Bronchial epithelial cell (primary cell): ENCODE results near the gene RAPGEF1. TPM values are rescaled to one million over a fixed set of nuclear protein-coding genes. Genes with fewer than 3 reads are reported as not detected.

Experiments
- DNase-seq: peaks from one replicate; pipeline ENCODE4 v3.0.0-alpha.2; 2010; ENCODE audit warnings: low read depth
- FAIRE-seq: peaks from 2 replicates; lab custom pipeline; 2011; peaks lifted over from hg19 to GRCh38; lab: Jason Lieb, UNC
- H3K27me3 ChIP-seq: 2 replicates; pipeline ENCODE4 v1.5.1; 2011; ENCODE audit warnings: low read length; ENCODE audit not compliant: control insufficient read depth, insufficient read depth
- H3K36me3 ChIP-seq: 2 replicates; pipeline ENCODE4 v1.5.1; 2011; ENCODE audit warnings: low read length; ENCODE audit not compliant: control insufficient read depth, insufficient read depth
- H3K4me3 ChIP-seq: 2 replicates; pipeline ENCODE4 v1.5.1; 2011; ENCODE audit warnings: mild to moderate bottlenecking, low read depth, low read length, control low read depth
- total RNA-seq: library from RNA; depleted of rRNA; stranded (reverse); fragments of >200 nt; gene quantifications from 2 replicates; pipeline ENCODE4 v1.2.1, GENCODE V29; 2014
- TF ChIP-seq, protein P1 (sequence below): IDR thresholded peaks from 2 replicates; pipeline ENCODE4 v1.5.1; 2011; ENCODE audit warnings: mild to moderate bottlenecking, moderate library complexity, low read length, control low read depth, inconsistent platforms; ENCODE audit not compliant: insufficient read depth, severe bottlenecking

The RAPGEF1 gene
- total RNA-seq, 1 donor from 2014 or later, result 19.2 TPM

- H3K36me3 ChIP-seq, result no peaks in the 10 kb centered on the region
- H3K4me3 ChIP-seq, result no peak overlapping the region
- TF ChIP-seq, protein P1, sequence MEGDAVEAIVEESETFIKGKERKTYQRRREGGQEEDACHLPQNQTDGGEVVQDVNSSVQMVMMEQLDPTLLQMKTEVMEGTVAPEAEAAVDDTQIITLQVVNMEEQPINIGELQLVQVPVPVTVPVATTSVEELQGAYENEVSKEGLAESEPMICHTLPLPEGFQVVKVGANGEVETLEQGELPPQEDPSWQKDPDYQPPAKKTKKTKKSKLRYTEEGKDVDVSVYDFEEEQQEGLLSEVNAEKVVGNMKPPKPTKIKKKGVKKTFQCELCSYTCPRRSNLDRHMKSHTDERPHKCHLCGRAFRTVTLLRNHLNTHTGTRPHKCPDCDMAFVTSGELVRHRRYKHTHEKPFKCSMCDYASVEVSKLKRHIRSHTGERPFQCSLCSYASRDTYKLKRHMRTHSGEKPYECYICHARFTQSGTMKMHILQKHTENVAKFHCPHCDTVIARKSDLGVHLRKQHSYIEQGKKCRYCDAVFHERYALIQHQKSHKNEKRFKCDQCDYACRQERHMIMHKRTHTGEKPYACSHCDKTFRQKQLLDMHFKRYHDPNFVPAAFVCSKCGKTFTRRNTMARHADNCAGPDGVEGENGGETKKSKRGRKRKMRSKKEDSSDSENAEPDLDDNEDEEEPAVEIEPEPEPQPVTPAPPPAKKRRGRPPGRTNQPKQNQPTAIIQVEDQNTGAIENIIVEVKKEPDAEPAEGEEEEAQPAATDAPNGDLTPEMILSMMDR, result no peak
- FAIRE-seq (no peak), DNase-seq (no peak)
- H3K27me3 ChIP-seq, result no peaks in the 10 kb centered on the region
Measured at GRCh38 chr9:131703697-131704096, 36.2 kb downstream of the RAPGEF1 start.

DNA sequence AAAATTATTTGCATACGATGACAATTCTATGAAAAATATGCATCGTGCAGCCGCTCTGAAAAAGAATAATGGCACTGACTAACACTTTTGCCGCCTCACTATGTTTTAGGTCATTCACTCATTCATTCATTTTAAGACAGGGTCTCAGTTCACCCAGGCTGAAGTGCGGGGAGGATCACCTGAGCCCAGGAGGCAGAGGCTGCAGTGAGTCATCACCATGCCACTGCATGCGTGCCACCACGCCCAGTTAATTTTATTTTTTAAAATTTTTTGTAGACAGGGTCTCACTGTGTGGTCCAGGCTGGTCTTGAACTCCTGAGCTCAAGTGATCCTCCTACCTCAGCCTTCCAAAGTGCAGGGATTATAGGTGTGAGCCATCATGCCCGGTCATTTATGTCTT is 37.0 kb downstream of the RAPGEF1 start:
- TF ChIP-seq, protein P1, result no peak
- Histone ChIP-seq H3K27me3 (no peaks in the 10 kb centered on the region), H3K36me3 (no peaks in the 10 kb centered on the region), H3K4me3 (no peak overlapping the region)
- DNase-seq (peak; percentile 46), FAIRE-seq (no peak)

DNA sequence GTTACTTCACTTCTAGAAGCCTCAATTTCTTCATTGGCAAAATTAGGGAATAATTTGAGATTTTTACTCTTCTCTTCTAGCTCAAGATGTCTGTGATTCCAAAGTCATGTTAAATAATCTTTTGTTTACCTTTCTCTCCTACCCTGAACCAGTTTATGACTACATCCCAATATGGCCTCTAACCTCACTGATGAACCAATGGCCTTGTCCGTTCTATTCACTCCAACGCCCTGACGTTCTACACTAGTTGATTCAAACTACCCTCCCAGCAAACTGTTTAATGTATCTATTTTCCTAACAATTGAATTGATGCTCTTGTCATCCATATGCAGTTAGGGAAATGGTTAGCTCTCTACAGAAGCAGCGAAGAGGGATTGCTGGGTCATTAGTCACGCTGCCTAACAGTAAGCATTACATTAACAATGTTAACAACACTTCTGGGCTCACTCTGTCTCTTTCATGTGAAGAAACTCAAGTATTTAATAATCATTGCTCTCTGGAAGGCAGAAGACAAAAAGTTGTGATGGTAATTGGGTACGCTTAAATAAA is 38.0 kb downstream of the RAPGEF1 start:
- H3K36me3 ChIP-seq, result no peaks in the 10 kb centered on the region
- DNase-seq, result peak; percentile 48
- no peaks in the 10 kb centered on the region for H3K27me3 ChIP-seq
- no peak overlapping the region for H3K4me3 ChIP-seq
- FAIRE-seq, result no peak
- TF ChIP-seq, protein P1, result no peak

- Histone ChIP-seq H3K27me3 (no peaks in the 10 kb centered on the region), H3K4me3 (no peak overlapping the region), H3K36me3 (no peaks in the 10 kb centered on the region)
- DNase-seq (no peak), FAIRE-seq (no peak)
- TF ChIP-seq, protein P1, result no peak
Measured at GRCh38 chr9:131701436-131701781, 38.5 kb downstream of the RAPGEF1 start.

DNA sequence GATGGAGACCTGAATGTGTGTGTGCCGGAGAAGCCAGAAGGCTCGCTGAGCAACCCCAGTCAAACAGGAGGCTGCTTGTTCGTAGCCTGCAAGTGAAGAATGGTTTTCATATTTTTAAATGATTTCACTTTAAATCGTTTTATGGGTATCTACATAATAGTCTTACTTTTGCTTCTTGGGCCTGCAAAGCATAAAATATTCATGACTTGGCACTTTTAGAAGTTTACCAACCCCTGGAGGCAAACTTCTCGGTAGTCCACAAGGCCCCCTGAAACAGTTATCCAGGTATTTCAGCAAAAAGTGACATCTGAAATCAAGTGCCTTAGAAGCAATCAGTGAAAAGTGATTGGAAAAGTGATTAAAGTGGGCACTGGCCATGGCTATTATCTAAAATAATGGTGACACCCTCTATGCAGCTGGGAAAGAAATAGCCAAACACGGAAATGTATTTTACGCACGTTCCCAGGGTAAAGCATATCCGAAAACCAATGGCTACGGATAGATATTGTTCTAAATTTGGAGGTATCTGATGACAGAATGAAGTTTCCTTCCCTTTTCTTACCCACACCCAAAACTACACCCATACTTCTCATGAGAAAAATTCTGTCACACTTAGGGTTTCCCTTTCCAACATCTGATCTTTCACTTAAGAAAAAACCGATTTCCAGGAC is 39.0 kb downstream of the RAPGEF1 start:
- DNase-seq (no peak), FAIRE-seq (no peak)
- TF ChIP-seq, protein P1, result no peak
- Histone ChIP-seq H3K4me3 (no peak overlapping the region), H3K36me3 (no peaks in the 10 kb centered on the region), H3K27me3 (no peaks in the 10 kb centered on the region)

GRCh38 chr9:131700076-131700475 is 39.8 kb downstream of the RAPGEF1 start:
- TF ChIP-seq, protein P1, result no peak
- DNase-seq (no peak), FAIRE-seq (no peak)
- Histone ChIP-seq H3K4me3 (no peak overlapping the region), H3K27me3 (no peaks in the 10 kb centered on the region), H3K36me3 (no peaks in the 10 kb centered on the region)
